Measurements from ENCODE around the gene NOP53.

DNA sequence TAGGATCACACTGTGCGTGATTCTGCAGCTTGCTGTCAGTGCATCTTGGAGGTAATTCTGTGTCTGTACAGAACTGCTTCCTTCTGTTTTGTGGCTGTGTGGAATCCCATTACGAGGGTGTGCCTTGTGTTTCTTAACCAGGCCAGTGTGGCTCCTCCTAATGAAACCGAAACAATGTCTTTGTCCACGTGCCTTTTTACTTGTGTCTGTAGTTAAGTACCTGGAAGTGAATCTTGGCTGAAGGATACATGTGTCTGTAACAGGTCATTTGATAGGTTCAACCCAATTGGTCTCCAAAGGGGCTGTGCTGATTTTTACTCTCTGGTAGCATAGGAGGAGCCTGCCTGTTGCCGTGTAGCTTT is 13.1 kb downstream of the NOP53 start:
- TF ChIP-seq CTCF (optimal IDR thresholded peaks at IDR 0.05 in 1 of 3, IDR thresholded peaks at IDR 0.05 in 1 of 3, conservative IDR thresholded peaks at IDR 0.05 in 1 of 3; ENCODE audit: extremely low read depth in 1 of 3, insufficient read depth in 2 of 3, low read length in 3 of 3) (no peak), EZH2 (IDR thresholded peaks at IDR 0.05; ENCODE audit: low read length) (no peak)

All from keratinocyte (primary cell).